Measurements from ENCODE around the gene CEP104.

CEP104 gene

DNA sequence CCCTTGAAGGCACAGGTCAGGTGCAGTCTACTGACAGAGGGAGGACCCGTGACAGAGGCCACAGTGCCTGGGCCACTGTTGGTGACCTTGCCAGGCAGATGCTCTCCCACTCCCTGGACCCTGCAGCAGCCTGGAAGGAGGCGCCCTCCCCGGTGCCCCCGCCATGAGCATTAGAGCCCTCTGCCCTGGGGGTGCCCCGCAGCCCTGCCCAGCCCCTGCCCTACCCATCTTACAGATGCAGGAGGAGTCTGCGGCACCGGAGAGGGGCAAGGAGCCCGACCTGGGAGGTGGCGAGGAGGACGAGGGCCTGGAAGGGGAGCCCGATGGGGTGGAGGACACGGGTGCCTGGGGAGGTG is 94.2 kb downstream of the CEP104 start:
- no peak for DNase-seq (ENCODE audit: low spot score)

DNA sequence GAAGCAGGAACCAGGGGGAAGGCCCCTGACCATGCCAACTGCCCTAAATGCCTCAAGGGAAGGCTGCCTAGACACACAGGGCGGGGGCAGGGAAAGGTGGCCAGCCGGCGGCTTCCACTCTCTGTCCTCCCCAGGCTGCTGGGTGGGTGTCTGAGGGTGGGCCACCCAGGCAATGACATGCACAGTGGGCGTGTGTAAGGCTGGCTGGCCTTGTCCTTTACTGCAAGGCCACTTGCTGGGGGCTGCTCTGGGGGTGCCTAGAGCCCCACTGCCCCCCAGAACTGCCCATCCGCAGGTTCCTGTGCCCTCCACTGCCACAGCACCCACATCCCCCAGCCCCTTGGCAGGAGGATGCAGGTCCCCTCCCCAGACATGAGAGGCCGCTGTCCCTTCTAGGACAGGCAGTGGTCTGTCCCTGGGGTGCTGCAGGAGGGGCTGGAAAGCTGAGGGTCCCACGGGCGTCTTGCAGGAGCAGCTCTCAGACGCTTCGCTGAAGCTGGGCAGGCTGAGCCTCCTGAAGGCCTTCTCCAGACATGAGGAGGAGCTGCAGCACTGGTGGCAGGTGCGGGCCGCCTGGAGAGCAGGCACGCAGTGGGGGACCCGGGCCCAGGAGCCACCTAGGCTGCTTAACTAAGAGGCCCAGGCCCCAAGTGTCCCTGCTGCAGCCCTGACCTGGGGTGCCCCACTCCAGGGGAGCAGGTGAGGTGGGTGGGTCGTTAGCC is 94.7 kb downstream of the CEP104 start:
- DNase-seq (ENCODE audit: low spot score), result no peak
